Suprapubic skin (tissue), 4 donors: ENCODE data around the gene COL4A1.

Experiments used
- EP300 ChIP-seq: sonication (generic); formaldehyde crosslinking; IDR thresholded peaks from one replicate; pipeline ENCODE4 v1.6.1; 2017; ENCODE audit warnings: antibody characterized with exemption
- POLR2A ChIP-seq, 2 donors: fragments of 450-650 bp; IDR thresholded peaks; one replicate each; pipeline ENCODE4 v1.6.1; 2017; ENCODE audit warnings: antibody characterized with exemption in 2 of 2, mild to moderate bottlenecking in 2 of 2, moderate library complexity in 2 of 2
- POLR2AphosphoS5 ChIP-seq, 3 donors: sonication (generic); formaldehyde crosslinking; IDR thresholded peaks; one replicate each; pipeline ENCODE4 v1.6.1; 2017; ENCODE audit warnings: antibody characterized with exemption in 3 of 3
- TF ChIP-seq, protein P1 (sequence below), 2 donors: fragments of 200-600 bp in 1 of 2; fragments of 450-650 bp in 1 of 2; sonication (generic) in 1 of 2; IDR thresholded peaks; one replicate each; pipeline ENCODE4 v1.5.1; 2016 to 2019; ENCODE audit warnings: antibody characterized with exemption in 2 of 2, mild to moderate bottlenecking in 1 of 2, moderate library complexity in 1 of 2

DNA sequence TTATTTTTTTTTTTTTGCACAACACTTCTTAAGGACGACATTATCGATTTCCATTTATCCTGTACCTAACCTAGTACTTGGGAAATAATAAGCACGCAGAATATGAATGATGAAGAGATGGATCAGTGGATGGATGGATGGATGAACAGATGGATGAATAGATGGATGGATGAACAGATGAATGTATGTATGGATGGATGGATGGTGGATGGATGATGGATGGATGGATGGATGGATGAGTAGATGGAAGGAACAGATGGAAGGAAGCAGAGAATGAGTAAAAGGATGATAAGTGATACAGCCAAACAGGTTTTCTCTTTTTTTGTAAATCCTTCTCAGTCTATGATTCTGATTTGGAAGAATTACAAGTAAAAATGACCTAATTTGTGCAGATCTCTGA lies 166.9 kb downstream of the COL4A1 start:
- TF ChIP-seq, protein P1, sequence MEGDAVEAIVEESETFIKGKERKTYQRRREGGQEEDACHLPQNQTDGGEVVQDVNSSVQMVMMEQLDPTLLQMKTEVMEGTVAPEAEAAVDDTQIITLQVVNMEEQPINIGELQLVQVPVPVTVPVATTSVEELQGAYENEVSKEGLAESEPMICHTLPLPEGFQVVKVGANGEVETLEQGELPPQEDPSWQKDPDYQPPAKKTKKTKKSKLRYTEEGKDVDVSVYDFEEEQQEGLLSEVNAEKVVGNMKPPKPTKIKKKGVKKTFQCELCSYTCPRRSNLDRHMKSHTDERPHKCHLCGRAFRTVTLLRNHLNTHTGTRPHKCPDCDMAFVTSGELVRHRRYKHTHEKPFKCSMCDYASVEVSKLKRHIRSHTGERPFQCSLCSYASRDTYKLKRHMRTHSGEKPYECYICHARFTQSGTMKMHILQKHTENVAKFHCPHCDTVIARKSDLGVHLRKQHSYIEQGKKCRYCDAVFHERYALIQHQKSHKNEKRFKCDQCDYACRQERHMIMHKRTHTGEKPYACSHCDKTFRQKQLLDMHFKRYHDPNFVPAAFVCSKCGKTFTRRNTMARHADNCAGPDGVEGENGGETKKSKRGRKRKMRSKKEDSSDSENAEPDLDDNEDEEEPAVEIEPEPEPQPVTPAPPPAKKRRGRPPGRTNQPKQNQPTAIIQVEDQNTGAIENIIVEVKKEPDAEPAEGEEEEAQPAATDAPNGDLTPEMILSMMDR (IDR thresholded peaks at IDR 0.05), result no peak
- TF ChIP-seq POLR2A (IDR thresholded peaks at IDR 0.05) (no peak), EP300 (no peak), POLR2AphosphoS5 (IDR thresholded peaks at IDR 0.05) (no peak)
